ENCODE measurements around the gene AMZ1.

DNA sequence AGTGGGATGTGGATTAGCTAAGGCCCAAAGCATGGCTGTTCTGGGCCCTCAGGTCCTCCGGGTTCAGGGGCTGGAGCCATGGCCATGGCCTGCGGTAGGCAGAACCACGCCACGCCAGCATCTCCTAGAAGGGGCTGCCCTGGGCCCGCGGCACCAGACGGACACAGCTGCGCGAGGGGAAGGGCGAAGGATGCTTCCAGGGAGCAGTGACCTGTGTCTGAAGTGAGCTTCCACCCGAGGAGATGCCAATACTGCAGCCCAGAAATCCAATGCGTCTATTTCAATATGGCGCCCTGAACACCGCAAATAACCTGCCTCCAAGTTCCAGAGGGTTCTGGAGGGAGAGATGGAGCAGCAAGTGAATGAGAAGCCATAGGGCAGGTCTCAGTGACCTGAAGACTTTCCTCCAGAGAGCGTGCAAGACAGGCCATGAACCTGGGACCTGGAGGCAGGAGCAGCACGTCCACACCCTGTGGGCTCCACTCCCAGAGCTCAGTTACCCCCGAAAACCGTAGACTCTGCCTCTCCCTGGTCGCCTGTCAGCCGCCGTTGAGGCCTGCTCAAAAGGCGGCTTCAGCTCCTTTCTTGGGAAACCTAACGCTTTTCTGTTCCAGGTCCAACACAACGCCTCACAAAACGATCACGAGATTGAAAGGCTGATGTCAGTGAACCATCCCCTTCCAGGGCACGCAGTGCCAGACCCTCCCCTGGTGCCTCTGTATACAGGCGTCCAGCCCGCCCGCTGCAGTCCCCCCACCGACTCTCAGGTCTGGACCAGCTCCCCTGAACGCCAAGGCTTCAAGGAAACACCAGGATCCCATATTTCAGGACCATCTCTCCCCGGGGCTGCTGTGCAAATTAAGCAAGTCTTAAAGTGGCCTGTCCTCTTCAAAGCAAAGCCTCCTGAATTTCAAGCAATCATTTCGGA, 37.4 kb downstream of the AMZ1 start:
- TF ChIP-seq POLR2A (IDR thresholded peaks at IDR 0.05; ENCODE audit: low read depth) (no peak), CTCF (IDR thresholded peaks at IDR 0.05) (no peak), POLR2AphosphoS5 (IDR thresholded peaks at IDR 0.05) (no peak), EP300 (IDR thresholded peaks at IDR 0.05) (no peak)
